Muscle of arm (tissue), 12 donors: Measurements from ENCODE around the gene MRPL32. TPM values are rescaled to one million over a fixed set of nuclear protein-coding genes. Genes with fewer than 3 reads are reported as not detected.

Experiments
- DNase-seq: peaks from one replicate; pipeline ENCODE4 v3.0.0-alpha.2; 2013
- polyA plus RNA-seq, 12 donors: library from polyadenylated mRNA; unstranded; fragments of 120-200 nt; gene quantifications; one replicate each; pipeline ENCODE4 v1.2.1, GENCODE V29; 2013; ENCODE audit not compliant: insufficient read length in 12 of 12

The MRPL32 gene
- polyA plus RNA-seq, 12 donors: 37.2 to 62.7 (median 52.1) TPM; not detected in 1

DNA sequence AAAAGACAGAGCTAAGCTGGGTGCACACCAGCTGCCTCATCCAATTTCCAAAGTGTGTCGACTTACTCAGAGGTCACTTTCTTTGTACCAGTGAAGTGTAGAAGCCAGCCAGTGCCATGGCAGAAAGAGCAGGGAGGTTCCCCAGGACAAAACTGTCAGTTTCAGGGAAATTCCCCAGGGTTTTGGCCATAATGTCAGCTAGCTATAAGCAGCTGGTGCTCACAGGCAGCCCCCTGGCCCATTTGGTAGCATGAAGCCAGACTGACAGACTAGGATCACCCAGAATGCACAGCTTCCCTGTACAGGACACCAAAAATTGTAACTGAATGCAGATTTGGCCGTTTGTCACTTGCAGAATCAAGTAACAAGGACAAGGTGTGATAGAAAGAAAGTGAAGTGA is 28.6 kb downstream of the MRPL32 start:
- no peak for DNase-seq

DNA sequence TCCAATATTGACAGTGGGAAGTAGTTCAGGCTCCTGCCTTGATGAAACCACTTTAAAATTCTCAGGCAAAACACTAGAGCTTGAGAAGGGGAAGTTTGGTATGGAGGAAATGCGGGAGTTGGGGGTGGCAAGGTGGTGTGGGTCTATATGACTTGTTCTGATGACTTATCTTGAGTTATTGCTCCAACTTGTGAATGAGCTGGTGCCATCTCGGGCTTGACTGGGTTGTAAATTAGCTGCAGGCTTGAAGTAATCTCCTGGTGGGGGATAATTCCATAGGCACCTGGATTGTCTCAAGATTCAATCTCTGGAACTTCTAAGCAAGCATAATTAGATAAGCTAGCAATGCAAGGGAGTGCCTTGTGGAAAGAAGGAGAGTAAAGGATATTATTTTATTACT is 29.0 kb downstream of the MRPL32 start:
- no peak for DNase-seq

DNA sequence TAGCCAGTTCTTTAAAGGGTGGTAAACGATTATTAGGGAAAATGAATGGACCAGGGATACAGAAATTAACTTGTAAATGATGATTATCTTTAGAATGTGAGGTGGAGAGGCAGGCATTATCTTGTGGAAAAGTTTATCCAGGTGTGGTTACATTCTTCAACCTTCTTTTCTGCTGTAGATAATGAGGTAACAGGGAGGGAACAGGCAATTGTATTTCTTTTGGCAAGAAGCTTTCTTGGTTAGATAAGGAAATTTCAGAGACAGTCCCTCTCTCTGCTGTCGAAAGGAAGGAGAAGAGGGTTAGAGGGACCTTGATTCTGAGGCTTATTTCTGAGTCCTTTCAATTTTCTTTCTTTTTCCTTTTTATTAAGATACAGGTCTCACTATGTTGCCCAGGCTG is 32.1 kb downstream of the MRPL32 start:
- DNase-seq: no peak

DNA sequence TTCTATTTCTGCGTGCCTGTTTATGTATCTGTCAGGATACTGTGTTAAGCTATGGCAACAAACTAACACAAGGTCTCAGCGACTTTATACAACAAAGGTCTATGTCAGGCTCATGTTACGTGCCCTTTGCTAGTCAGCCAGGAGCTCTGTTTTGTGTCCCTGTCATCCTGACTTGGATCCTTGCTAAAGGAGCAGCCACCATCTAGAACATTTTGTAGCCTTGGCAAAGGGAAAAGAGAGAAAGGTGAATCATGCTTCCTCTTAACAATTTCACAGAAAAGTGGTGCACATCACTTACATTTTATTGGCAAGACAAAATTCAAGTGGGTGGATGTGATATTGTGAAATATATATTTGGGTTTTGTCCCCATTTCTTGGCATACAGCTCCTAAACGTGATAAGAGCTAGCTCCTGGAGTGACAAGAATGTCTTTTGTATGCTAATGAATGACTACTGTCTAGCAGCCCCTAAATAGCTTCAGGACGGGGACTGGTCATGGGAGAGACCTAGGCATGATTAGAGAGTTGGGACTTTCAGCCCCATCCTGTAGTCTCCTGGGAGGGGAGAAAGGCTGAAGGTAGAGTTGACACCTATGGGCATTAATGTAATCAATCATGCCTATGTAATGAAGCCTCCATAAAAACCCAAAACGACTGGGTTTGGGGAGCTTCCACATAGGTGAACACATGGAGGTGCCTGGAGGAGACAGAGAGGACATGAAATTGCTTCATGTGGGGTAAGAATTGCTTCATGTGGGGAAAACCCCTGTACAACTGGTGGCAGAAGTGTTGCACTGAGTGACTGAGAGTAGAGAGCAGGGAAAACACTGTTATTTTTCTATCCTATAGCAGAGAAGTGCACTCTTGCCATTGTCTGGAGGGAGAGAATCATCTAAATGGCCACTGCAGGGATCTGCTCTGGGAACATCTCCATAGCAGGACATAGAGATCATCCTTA is 33.0 kb downstream of the MRPL32 start:
- DNase-seq: no peak

DNA sequence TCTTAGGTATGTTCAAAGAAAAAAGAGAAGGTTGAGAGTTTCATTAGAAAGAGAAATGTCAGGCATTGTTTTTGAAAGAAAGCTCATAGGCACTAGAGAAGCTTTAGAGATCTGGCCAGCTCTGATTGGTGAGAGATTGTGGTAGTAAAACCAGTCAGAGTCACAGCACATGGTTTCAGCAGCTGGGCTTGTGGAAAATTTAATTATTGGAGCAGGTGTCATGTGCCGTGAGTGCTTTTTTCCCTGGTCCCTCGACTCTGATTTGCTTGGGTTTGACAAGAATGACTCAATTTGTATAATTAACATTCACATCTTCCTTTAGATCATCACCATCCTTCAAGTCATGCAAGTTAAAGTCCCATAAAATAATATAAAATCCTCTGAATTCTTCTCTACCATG is 35.2 kb downstream of the MRPL32 start:
- DNase-seq: no peak

DNA sequence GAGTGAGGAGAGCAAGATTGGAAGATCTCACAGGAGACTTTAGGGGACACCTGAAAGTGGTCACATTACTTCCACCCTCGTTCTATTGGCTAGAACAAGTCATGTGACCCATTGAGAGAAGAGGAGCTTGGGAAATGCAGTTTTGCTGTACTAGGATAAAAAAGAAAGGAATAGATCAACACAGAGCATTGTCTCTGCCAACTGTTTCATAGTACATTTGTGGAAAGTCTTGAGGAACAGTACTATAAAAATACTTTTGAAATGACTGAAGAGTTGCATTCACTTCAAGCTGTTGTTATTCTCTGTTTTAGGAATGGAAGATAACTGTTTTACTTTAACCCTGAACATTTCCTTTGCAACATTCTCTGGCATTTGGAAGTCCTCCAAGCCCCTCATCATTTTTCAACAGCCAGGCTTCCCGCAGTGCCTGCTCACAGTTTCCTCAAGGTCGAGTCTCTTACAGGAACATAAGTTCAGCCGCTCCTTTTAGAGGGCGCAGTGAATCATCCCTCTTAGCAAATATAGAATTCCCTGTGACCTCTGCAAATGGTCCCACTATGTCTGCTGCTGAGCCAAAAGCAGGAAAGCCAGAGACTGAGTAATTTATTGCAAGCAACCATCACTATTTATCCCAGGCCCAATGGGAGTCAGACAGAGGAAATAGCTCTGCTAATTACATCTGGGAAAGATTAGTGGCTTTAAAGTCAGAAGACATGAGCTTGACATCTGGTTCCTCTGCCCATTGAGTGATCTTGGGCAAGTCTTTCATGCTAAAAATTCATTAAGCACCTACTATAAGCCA is 40.7 kb downstream of the MRPL32 start:
- DNase-seq: peak; percentile 32

DNA sequence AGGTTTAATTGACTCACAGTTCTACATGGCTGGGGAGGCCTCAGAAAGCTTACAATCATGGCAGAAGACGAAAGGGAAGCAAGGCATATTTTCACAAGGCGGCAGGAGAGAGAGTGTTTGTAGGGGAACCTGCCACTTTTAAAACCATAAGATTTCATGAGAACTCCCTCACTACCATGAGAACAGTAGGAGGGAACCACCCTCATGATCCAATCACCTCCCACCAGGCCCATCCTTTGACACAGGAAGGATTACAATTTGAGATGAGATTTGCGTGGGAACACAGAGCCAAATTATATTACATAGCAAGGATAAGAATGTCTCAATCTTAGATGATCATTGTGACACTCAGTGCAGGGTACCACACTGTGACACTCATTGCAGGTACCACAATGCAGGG is 44.2 kb downstream of the MRPL32 start:
- DNase-seq: no peak

DNA sequence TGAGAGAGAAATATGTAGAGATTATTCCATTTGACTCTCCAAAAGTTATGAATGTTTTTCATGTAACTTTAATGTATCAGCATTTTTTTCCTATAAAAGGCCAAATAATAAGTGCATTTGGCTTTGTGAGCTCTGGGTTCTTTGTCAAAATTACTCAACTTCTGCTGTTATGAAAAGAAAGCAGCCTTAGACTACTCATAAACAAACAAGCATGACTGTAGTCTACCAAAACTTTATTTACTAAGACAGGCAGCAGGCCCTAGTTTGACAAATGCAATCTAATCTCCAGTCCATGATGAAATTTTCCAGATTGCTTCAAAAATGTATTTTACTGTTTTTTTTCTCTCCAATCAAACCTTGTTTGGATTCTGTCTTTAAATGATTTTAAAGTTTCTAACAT is 46.3 kb downstream of the MRPL32 start:
- no peak for DNase-seq

DNA sequence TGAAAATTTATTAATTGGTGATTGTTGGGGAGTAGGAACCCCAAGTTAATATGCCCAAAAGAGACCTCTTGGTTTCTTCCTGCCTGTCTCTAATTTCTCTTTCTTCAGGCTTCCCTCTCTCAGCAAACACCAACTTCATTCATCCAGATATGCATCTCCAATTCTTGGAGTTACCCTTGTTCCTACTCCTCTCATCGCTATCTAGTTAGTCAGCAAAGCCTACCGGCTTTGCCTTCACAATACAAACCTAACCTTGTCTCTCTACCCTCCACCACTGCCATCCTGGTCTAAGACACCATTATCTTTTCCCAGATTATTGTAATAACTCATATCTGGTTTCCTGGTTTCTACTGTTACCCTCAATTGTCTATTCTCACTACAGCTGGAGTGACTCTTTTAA is 47.9 kb downstream of the MRPL32 start:
- DNase-seq: no peak

DNA sequence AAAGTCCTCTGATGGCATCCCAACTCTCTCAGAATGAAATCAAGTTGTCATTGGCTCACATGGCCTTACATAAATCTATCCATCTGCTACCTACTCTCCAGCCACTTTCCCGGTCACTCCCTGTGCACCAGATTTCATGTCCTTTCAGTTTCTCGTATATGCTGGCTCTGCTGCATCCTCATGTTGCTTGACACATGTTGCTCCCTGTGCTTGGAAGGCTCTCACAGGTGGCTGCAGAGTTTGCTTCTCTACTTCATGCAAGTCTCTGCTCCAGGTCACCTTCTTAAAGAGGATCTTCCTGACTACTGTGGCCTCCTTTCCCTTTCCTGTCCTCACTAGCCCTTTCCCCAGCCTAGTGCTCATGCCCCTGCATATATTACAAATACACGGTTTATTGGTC is 48.3 kb downstream of the MRPL32 start:
- no peak for DNase-seq

DNA sequence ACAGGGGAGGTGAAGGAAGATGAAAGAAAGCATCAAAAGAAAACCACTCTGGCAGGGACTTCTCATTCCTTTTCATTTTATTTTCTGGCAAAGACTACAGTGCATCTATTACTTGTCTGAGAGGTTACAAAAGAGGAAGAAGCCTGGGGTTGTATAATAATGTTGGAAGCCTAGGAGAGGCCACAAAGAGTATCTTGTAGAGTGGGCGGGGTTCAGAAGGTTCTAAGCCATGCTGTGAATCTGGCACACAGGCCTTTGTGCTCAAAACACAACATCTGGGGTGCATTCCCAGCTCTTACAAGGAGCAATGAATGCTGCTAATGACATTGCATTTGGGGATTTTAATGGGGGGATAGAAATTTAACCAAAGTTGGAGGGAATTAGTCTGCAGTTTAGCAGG is 49.4 kb downstream of the MRPL32 start:
- no peak for DNase-seq

DNA sequence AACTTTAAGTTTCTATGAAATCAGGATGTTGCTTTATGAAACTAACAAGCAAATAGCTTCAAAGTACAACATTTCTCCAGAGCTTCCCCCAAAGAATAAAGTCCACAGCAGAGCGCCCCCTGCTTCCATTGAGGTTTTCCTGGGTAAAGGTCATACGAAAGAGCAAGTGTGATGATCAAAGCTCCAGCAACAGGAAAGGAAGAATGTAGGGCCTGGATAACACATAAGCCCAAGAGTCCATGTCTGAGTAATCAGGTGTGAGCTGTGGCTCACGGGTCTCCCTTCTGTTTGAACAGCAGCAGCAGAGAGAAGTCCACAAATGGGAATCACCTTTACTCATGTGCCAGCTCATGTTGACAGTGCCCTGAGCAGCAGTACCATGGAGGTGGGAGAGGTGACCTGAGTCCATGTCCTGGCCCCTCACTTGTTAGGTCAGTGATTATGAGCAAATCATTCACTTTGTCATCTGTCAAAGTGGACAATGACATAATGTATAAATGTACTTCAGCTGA is 50.5 kb downstream of the MRPL32 start:
- no peak for DNase-seq

DNA sequence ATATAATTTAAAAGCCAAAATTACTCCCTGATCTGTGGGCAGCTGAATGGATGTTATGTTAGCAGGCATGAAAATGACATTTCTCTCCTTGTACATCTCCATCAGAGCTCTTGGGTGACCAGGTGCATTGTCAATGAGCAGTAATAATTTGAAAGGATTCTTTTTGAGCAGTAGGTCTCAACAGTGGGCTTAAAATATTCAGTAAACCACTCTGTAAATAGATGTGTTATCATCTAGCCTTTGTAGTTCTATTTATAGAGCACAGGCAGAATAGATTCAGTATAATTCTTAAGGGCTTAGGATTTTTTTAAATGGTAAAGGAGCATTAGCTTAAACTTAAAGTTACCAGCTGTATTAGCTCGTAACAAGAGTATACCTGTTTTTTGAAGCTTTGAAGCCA is 52.0 kb downstream of the MRPL32 start:
- DNase-seq: no peak

DNA sequence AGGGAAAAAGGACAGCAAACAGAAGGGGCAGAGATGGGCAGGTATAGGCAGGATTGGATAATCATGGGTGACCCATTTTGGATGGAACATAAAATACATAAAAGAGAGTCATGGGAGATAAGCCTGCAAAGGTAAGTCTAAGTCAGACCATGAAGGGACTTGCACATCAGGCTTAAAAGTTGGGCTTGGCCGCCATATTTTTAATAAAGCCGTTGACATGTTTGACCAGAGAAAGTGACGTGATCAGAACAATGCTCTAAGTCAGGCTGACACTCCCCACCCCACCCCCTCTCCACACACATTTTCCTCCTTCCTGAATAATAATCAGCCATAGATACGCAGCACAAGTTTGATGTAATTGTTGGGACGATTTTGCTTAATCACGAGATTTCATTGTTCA is 54.0 kb downstream of the MRPL32 start:
- DNase-seq: no peak

DNA sequence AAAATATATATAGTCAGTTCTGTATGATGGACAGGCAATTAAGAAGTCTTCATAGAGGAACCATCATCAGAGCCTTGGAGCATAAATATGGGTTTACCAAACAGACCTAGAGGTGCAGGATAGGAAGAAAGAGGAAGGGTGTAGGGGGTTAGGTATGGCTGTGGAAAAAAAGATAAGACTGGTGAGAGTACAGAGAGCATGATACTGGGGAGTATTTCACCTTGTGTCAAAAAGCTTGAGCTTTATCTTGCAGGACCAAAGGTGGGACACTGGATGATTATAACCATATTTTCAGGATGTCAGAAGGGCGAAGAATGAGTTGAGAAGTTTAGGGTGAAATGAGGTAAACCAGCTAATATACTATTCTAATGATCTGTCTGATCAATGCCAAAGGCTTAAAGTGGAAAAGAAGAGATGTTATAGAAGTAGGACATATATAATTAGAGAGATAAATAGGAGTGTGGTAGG is 54.6 kb downstream of the MRPL32 start:
- no peak for DNase-seq

Other genes starting within 250 kb of the MRPL32 start
- gene C7orf25, start 20.3 kb upstream of the MRPL32 start, polyA plus RNA-seq: 1 to 10 TPM in 10 of 12 donors, not detected in 2; 1.1 to 2.8 (median 1.7) TPM
- gene PSMA2, start 202 bp upstream of the MRPL32 start, polyA plus RNA-seq: 100 to 1,000 TPM in 9 of 12 donors, 10 to 100 TPM in 2, not detected in 1; 44.8 to 165 (median 136) TPM
- gene HECW1, start 180.3 kb downstream of the MRPL32 start, polyA plus RNA-seq: 1 to 10 TPM in 1 of 12 donors, under 1 TPM in 9, not detected in 2; 0.15 to 2.8 (median 0.25) TPM